Measurements from ENCODE around the gene LHFPL2.

Gene LHFPL2

GRCh38 chr5:78573318-78573717 lies 75.3 kb downstream of the LHFPL2 start:
- Histone ChIP-seq H3K27ac (no peak overlapping the region), H3K27me3 (ENCODE audit: control insufficient read depth, insufficient read depth, low read length) (no peaks in the 10 kb centered on the region), H3K79me2 (no peaks in the 10 kb centered on the region), H3K36me3 (ENCODE audit: control insufficient read depth, insufficient read depth, low read length) (no peaks in the 10 kb centered on the region), H3K9me3 (ENCODE audit: control insufficient read depth, low read length) (no peaks in the 10 kb centered on the region), H3K9ac (no peak overlapping the region), H3K4me3 (ENCODE audit: low read depth, low read length) (no peak overlapping the region), H2AFZ (no peak overlapping the region), H3K4me1 (peaks cover 12% of the 10 kb centered on the region), H3K4me2 (ENCODE audit: low read length) (no peak overlapping the region)
- TF ChIP-seq CTCF (IDR thresholded peaks at IDR 0.05): no peak

DNA sequence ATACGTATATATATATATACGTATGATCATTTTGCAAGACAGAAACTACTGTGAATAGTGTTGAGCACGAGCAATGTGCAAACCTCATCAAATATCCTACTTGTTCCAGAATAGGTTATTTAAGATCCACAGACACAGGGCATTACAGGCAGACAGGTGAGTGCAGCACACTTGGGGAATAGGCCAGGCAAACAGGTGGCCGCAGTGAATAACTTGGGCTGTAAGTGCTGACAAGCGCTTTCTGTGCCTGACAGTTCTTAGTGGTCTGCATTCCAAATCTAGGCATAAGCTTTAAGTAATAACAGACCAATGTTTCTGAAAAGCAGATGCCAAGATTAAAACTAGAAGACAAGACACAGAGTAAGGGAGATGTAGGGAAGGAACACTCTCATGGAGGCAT lies 77.9 kb downstream of the LHFPL2 start:
- Histone ChIP-seq H3K4me1 (peaks cover 21% of the 10 kb centered on the region), H3K27me3 (ENCODE audit: control insufficient read depth, insufficient read depth, low read length) (no peaks in the 10 kb centered on the region), H3K9me3 (ENCODE audit: control insufficient read depth, low read length) (no peaks in the 10 kb centered on the region), H2AFZ (no peak overlapping the region), H3K4me2 (ENCODE audit: low read length) (no peak overlapping the region), H3K27ac (no peak overlapping the region), H3K79me2 (no peaks in the 10 kb centered on the region), H3K36me3 (ENCODE audit: control insufficient read depth, insufficient read depth, low read length) (no peaks in the 10 kb centered on the region), H3K9ac (no peak overlapping the region), H3K4me3 (ENCODE audit: low read depth, low read length) (no peak overlapping the region)
- no peak for TF ChIP-seq CTCF (IDR thresholded peaks at IDR 0.05)

DNA sequence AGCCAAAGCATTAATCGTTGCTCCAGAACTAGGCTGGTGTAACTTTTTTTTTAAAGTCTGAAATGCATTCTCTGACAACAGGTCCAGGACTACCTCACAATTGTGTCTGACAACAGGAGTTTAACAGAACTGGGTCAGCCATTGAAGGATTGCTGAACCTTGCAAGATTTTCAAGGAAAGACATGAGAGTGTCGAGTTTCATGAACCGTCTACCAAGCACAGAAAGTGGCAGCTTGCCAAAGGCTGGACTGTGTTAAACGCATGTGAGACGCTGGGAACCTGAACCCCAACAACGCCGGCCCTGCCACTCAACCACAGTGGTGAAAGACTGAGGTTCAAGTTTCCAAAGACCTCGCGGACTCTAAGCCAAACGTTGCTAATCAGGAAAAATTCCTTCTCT lies 79.1 kb downstream of the LHFPL2 start:
- H3K4me1 ChIP-seq: peaks cover 21% of the 10 kb centered on the region
- H3K36me3 ChIP-seq (ENCODE audit: control insufficient read depth, insufficient read depth, low read length): no peaks in the 10 kb centered on the region
- peak overlapping the region; percentile 17 for H3K27ac ChIP-seq
- no peak overlapping the region for H3K9ac ChIP-seq
- no peaks in the 10 kb centered on the region for H3K27me3 ChIP-seq (ENCODE audit: control insufficient read depth, insufficient read depth, low read length)
- peak overlapping the region; percentile 57 for H3K4me2 ChIP-seq (ENCODE audit: low read length)
- no peaks in the 10 kb centered on the region for H3K9me3 ChIP-seq (ENCODE audit: control insufficient read depth, low read length)
- no peak overlapping the region for H2AFZ ChIP-seq
- no peaks in the 10 kb centered on the region for H3K79me2 ChIP-seq
- no peak for TF ChIP-seq CTCF (IDR thresholded peaks at IDR 0.05)
- no peak overlapping the region for H3K4me3 ChIP-seq (ENCODE audit: low read depth, low read length)

GRCh38 chr5:78568676-78569075 lies 79.9 kb downstream of the LHFPL2 start:
- Histone ChIP-seq H3K4me1 (peaks cover 21% of the 10 kb centered on the region), H3K9ac (no peak overlapping the region), H3K27me3 (ENCODE audit: control insufficient read depth, insufficient read depth, low read length) (no peaks in the 10 kb centered on the region), H3K4me2 (ENCODE audit: low read length) (peak overlapping the region; percentile 57), H3K9me3 (ENCODE audit: control insufficient read depth, low read length) (no peaks in the 10 kb centered on the region), H3K27ac (no peak overlapping the region), H3K4me3 (ENCODE audit: low read depth, low read length) (no peak overlapping the region), H2AFZ (no peak overlapping the region), H3K79me2 (no peaks in the 10 kb centered on the region), H3K36me3 (ENCODE audit: control insufficient read depth, insufficient read depth, low read length) (no peaks in the 10 kb centered on the region)
- no peak for TF ChIP-seq CTCF (IDR thresholded peaks at IDR 0.05)

- H3K27me3 ChIP-seq (ENCODE audit: control insufficient read depth, insufficient read depth, low read length): no peaks in the 10 kb centered on the region
- TF ChIP-seq CTCF (IDR thresholded peaks at IDR 0.05): no peak
- no peaks in the 10 kb centered on the region for H3K79me2 ChIP-seq
- H3K4me3 ChIP-seq (ENCODE audit: low read depth, low read length): no peak overlapping the region
- no peaks in the 10 kb centered on the region for H3K36me3 ChIP-seq (ENCODE audit: control insufficient read depth, insufficient read depth, low read length)
- H3K9ac ChIP-seq: no peak overlapping the region
- H2AFZ ChIP-seq: no peak overlapping the region
- peaks cover 21% of the 10 kb centered on the region for H3K4me1 ChIP-seq
- H3K27ac ChIP-seq: no peak overlapping the region
- H3K4me2 ChIP-seq (ENCODE audit: low read length): no peak overlapping the region
- no peaks in the 10 kb centered on the region for H3K9me3 ChIP-seq (ENCODE audit: control insufficient read depth, low read length)
These were observed 80.4 kb downstream of the LHFPL2 start for GRCh38 chr5:78568212-78568611.

Measured in parathyroid adenoma (tissue), 2 donors.